BE2C (cell line): ENCODE results near the gene PHACTR1.

Experiments
- DNase-seq: peaks from one replicate; pipeline ENCODE4 v3.0.0-alpha.2; 2020
- H3K27me3 ChIP-seq: fragments of 250-450 bp; sonication (Bioruptor Pico); 2 replicates; pipeline ENCODE4 v1.5.1; 2020; ENCODE audit warnings: mild to moderate bottlenecking
- H3K36me3 ChIP-seq: fragments of 250-450 bp; sonication (Bioruptor Pico); 2 replicates; pipeline ENCODE4 v1.5.1; 2020; ENCODE audit warnings: mild to moderate bottlenecking
- H3K4me1 ChIP-seq: fragments of 250-450 bp; sonication (Bioruptor Pico); 2 replicates; pipeline ENCODE4 v1.5.1; 2020
- H3K4me3 ChIP-seq: 2 replicates; pipeline ENCODE4 v1.5.1; 2011; ENCODE audit warnings: low read depth, low read length
- H3K9me3 ChIP-seq: fragments of 250-450 bp; sonication (Bioruptor Pico); 2 replicates; pipeline ENCODE4 v1.5.1; 2020
- TF ChIP-seq, protein P1 (sequence below): IDR thresholded peaks from 2 replicates; pipeline ENCODE4 v1.5.1; 2012; ENCODE audit warnings: mild to moderate bottlenecking, low read depth, low read length

The PHACTR1 gene

DNA sequence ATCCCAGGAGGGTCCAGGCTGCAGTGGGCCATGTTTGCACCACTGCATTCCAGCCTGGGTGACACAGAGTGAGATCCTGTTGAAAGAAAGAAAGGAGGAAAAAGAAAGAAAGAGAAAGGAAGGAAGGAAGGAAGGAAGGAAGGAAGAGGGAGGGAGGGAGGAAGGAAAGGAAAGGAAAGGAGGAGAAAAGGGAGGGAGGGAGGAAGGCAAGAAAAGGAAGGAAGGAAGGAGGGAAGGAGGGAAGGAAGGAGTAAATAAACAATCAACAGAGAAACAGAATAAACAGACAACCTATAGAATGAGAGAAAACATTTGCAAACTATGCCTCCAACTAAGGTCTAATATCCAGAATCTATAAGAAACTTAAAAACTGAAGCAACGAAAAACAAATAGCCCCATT, 11.6 kb upstream of the PHACTR1 start:
- Histone ChIP-seq H3K9me3 (no peaks in the 10 kb centered on the region), H3K36me3 (no peaks in the 10 kb centered on the region), H3K27me3 (no peaks in the 10 kb centered on the region; the same call in 1 of the 2 replicates), H3K4me1 (no peaks in the 10 kb centered on the region), H3K4me3 (no peak overlapping the region)
- no peak for DNase-seq
- TF ChIP-seq, protein P1, sequence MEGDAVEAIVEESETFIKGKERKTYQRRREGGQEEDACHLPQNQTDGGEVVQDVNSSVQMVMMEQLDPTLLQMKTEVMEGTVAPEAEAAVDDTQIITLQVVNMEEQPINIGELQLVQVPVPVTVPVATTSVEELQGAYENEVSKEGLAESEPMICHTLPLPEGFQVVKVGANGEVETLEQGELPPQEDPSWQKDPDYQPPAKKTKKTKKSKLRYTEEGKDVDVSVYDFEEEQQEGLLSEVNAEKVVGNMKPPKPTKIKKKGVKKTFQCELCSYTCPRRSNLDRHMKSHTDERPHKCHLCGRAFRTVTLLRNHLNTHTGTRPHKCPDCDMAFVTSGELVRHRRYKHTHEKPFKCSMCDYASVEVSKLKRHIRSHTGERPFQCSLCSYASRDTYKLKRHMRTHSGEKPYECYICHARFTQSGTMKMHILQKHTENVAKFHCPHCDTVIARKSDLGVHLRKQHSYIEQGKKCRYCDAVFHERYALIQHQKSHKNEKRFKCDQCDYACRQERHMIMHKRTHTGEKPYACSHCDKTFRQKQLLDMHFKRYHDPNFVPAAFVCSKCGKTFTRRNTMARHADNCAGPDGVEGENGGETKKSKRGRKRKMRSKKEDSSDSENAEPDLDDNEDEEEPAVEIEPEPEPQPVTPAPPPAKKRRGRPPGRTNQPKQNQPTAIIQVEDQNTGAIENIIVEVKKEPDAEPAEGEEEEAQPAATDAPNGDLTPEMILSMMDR, result no peak

DNA sequence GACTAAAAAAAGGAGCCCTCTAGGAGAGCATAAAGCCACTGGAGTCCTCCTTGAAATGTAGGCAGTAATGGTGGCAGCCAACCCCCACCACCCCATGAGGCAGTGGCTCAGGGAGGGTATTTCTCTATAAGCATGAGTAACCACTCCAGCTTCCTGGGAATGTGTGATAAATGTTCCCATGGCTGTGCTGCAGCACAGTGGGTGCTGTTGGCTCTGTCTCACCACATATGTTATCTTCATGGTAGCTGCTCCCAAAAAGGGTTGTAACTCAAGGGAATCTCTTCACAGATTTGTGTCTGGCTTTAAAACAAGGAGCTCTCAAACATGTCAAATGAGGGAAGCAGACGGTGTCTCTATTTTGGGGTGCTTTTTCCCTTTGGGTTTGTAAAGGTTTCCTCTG, 7.5 kb upstream of the PHACTR1 start:
- no peaks in the 10 kb centered on the region for H3K36me3 ChIP-seq
- H3K9me3 ChIP-seq, result no peaks in the 10 kb centered on the region
- H3K4me3 ChIP-seq, result no peak overlapping the region
- no peaks in the 10 kb centered on the region; the same call in 1 of the 2 replicates for H3K27me3 ChIP-seq
- H3K4me1 ChIP-seq, result no peaks in the 10 kb centered on the region
- TF ChIP-seq, protein P1, result no peak
- no peak for DNase-seq

DNA sequence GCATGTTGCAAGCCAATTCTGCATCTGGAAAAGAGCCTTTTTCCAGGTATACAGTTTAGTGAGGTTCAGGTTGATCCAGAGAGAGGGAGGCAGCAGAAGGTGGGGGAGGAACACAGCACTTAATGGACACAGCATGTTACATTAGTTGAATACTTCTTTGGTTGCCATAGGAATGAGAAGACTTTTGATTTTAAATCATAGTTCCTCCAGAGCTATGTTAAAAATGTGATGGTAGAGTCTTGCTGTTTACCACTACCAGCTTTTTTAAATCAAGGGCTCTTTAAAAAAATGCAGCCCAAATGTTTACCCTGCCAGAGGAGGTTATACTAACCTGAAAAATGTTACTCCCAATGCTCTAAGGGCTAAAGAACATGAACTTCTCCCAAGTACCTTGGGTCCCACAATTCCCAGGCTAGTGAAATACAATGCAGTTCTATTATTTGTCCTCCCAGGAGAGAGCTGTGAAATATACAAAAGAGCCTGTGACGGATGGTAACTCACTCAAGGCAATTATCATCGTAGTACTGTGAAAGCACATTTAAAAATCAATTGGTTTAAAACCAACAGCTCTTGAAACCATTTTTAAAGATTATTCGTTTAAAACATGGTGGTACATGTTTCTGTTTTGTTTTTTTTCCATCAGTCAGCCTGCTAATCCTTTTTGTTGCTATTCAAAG, 6.9 kb upstream of the PHACTR1 start:
- H3K36me3 ChIP-seq, result no peaks in the 10 kb centered on the region
- H3K4me1 ChIP-seq, result no peaks in the 10 kb centered on the region
- TF ChIP-seq, protein P1, result no peak
- no peak for DNase-seq
- H3K4me3 ChIP-seq, result no peak overlapping the region
- no peaks in the 10 kb centered on the region for H3K9me3 ChIP-seq
- no peaks in the 10 kb centered on the region; the same call in 1 of the 2 replicates for H3K27me3 ChIP-seq

DNA sequence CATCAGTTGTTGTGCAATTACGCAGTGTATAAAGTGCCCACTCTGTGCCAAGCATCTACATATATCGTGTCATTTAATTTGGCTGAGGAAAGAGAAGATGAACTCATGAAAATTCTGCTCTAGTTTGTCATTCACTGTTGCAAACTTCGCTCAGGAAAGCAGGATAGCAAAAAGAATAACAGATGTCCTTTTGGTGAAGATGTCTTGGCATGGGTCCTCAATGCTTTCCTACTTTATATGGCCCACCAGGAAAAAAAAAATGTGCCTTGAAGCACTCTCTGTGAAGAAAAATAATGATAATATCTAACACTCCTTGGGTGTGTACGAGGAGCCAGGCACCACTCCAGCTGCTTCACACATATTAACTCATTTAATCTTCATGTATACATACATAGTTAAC, 5.6 kb upstream of the PHACTR1 start:
- no peak for DNase-seq
- Histone ChIP-seq H3K4me3 (no peak overlapping the region), H3K36me3 (no peaks in the 10 kb centered on the region), H3K27me3 (no peaks in the 10 kb centered on the region; the same call in 1 of the 2 replicates), H3K9me3 (no peaks in the 10 kb centered on the region), H3K4me1 (no peaks in the 10 kb centered on the region)
- TF ChIP-seq, protein P1, result no peak

DNA sequence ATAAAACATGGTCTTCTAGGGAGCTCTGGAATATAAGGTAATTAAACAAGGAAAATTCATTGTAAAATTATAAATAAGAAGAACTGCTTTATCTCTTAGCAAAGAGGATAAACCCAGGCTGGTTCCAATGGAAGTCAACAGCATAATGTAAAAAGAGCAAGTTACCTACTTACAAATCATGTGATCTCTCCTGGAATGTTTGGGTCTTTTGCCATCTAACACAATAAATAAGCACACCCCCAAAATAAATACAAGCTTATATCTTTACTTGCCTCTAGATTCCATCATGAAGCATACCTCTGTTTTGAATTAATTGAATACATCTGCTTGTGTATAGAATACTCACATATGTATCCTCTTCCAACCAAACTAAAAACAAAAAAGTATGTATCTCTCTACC, 2.5 kb upstream of the PHACTR1 start:
- Histone ChIP-seq H3K4me3 (no peak overlapping the region), H3K4me1 (no peaks in the 10 kb centered on the region)

DNA sequence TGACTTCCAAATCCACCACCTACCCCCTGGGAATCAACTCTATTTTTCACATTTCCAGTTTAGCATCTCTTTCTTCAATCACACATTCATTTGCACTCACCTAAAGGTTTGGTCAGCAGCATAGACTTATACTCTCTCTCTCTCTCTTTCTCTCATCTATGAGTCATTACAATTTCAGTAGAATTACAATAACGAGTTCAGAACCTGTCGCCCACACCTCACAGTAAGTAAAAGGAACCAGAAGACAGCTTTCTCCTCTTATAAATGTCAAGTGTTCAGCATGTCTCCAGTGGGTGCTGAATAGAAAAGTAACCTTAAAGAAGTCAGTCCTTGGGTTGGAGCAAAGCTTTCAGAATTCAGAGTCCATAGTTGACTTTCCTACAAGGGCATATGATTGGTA, 1.1 kb upstream of the PHACTR1 start:
- H3K27me3 ChIP-seq, result no peaks in the 10 kb centered on the region
- H3K36me3 ChIP-seq, result no peaks in the 10 kb centered on the region
- H3K4me1 ChIP-seq, result no peaks in the 10 kb centered on the region
- no peak overlapping the region for H3K4me3 ChIP-seq
- no peaks in the 10 kb centered on the region for H3K9me3 ChIP-seq
- no peak for DNase-seq
- TF ChIP-seq, protein P1, result no peak

More for the DNA sequence above, 2.5 kb upstream of the PHACTR1 start:
- no peaks in the 10 kb centered on the region for H3K27me3 ChIP-seq
- H3K36me3 ChIP-seq, result no peaks in the 10 kb centered on the region
- TF ChIP-seq, protein P1, result no peak
- no peak for DNase-seq
- H3K9me3 ChIP-seq, result no peaks in the 10 kb centered on the region
